HepG2 (cell line): Measurements from ENCODE around the gene OSER1. TPM values are rescaled to one million over a fixed set of nuclear protein-coding genes. Genes with fewer than 3 reads are reported as not detected.

Experiments
- AGO1 ChIP-seq: fragments of 200-400 bp; formaldehyde crosslinking; IDR thresholded peaks from 2 replicates; pipeline ENCODE4 v1.6.1; 2017; ENCODE audit warnings: mild to moderate bottlenecking, low read depth, low read length, moderate library complexity; ENCODE audit not compliant: poor library complexity, severe bottlenecking
- ATAD3A ChIP-seq: sonication (generic); formaldehyde crosslinking; IDR thresholded peaks from 2 replicates; pipeline ENCODE4 v1.4.0; 2020; ENCODE audit warnings: missing genetic modification reagents
- ATRX ChIP-seq: sonication (generic); formaldehyde crosslinking; IDR thresholded peaks from 2 replicates; pipeline ENCODE4 v1.4.0; 2020; ENCODE audit warnings: missing genetic modification reagents, borderline replicate concordance
- BRCA1 ChIP-seq: sonication (generic); formaldehyde crosslinking; IDR thresholded peaks from 2 replicates; pipeline ENCODE4 v1.4.0; 2020; ENCODE audit warnings: missing genetic modification reagents
- HOXA3 ChIP-seq: sonication (generic); formaldehyde crosslinking; IDR thresholded peaks from 2 replicates; pipeline ENCODE4 v1.5.0; 2020; ENCODE audit warnings: missing genetic modification reagents
- NFATC3 ChIP-seq: sonication (generic); formaldehyde crosslinking; IDR thresholded peaks from 2 replicates; pipeline ENCODE4 v1.5.1; 2020; ENCODE audit warnings: mild to moderate bottlenecking, missing genetic modification reagents
- NONO ChIP-seq, 2 experiments: fragments of 450-650 bp in 1 of 2; sonication (generic) in 1 of 2; formaldehyde crosslinking in 1 of 2; IDR thresholded peaks in 1 of 2; conservative IDR thresholded peaks in 1 of 2; 2 replicates each; pipeline versions ENCODE4 v1.6.1 to v1.8.0; 2017 to 2022; ENCODE audit warnings: mild to moderate bottlenecking in 1 of 2, missing genetic modification reagents in 1 of 2, moderate library complexity in 1 of 2
- NR1H2 ChIP-seq: sonication (generic); formaldehyde crosslinking; IDR thresholded peaks from 2 replicates; pipeline ENCODE4 v1.8.1; 2022; ENCODE audit warnings: low read depth, missing genetic modification reagents, borderline replicate concordance
- POGZ ChIP-seq: sonication (generic); formaldehyde crosslinking; IDR thresholded peaks from 2 replicates; pipeline ENCODE4 v1.4.0; 2020; ENCODE audit warnings: mild to moderate bottlenecking, missing genetic modification reagents
- SALL2 ChIP-seq: sonication (generic); formaldehyde crosslinking; IDR thresholded peaks from 2 replicates; pipeline ENCODE4 v1.8.1; 2023; ENCODE audit warnings: mild to moderate bottlenecking, missing genetic modification reagents, inconsistent platforms
- SCMH1 ChIP-seq: sonication (generic); formaldehyde crosslinking; IDR thresholded peaks from 2 replicates; pipeline ENCODE4 v1.9.0; 2021; ENCODE audit warnings: missing genetic modification reagents, mild to moderate bottlenecking, borderline replicate concordance
- SP2 ChIP-seq: sonication (generic); formaldehyde crosslinking; IDR thresholded peaks from 2 replicates; pipeline ENCODE4 v1.5.1; 2020; ENCODE audit warnings: mild to moderate bottlenecking, missing genetic modification reagents
- TAF1 ChIP-seq: sonication (generic); formaldehyde crosslinking; IDR thresholded peaks from 2 replicates; pipeline ENCODE4 v1.4.0; 2020; ENCODE audit warnings: missing genetic modification reagents
- TBX2 ChIP-seq: sonication (generic); formaldehyde crosslinking; IDR thresholded peaks from 2 replicates; pipeline ENCODE4 v1.5.0; 2020; ENCODE audit warnings: missing genetic modification reagents, mild to moderate bottlenecking, borderline replicate concordance
- ZBTB1 ChIP-seq: sonication (generic); formaldehyde crosslinking; IDR thresholded peaks from 2 replicates; pipeline ENCODE4 v1.4.0; 2020; ENCODE audit warnings: missing genetic modification reagents, borderline replicate concordance
- ZBTB7B ChIP-seq: sonication (generic); formaldehyde crosslinking; IDR thresholded peaks from 2 replicates; pipeline ENCODE4 v1.4.0; 2020; ENCODE audit warnings: missing genetic modification reagents
- ZEB1 ChIP-seq: IDR thresholded peaks from 2 replicates; pipeline ENCODE4 v1.6.1; 2012; ENCODE audit warnings: mild to moderate bottlenecking, low read depth, inconsistent platforms; ENCODE audit not compliant: insufficient replicate concordance
- ZMYM2 ChIP-seq: sonication (generic); formaldehyde crosslinking; IDR thresholded peaks from 2 replicates; pipeline ENCODE4 v1.8.0; 2022; ENCODE audit warnings: mild to moderate bottlenecking, missing genetic modification reagents
- ZNF12 ChIP-seq: sonication (generic); formaldehyde crosslinking; IDR thresholded peaks from 2 replicates; pipeline ENCODE4 v1.5.0; 2020; ENCODE audit warnings: missing genetic modification reagents
- ZNF280B ChIP-seq: sonication (generic); formaldehyde crosslinking; IDR thresholded peaks from 2 replicates; pipeline ENCODE4 v1.5.0; 2020; ENCODE audit warnings: missing genetic modification reagents, mild to moderate bottlenecking, borderline replicate concordance
- ZNF337 ChIP-seq: sonication (generic); formaldehyde crosslinking; IDR thresholded peaks from 2 replicates; pipeline ENCODE4 v1.5.1; 2020; ENCODE audit warnings: missing genetic modification reagents, low read depth, mild to moderate bottlenecking, borderline replicate concordance
- ZNF570 ChIP-seq: sonication (generic); formaldehyde crosslinking; IDR thresholded peaks from 2 replicates; pipeline ENCODE4 v1.4.0; 2020; ENCODE audit warnings: mild to moderate bottlenecking, missing genetic modification reagents, borderline replicate concordance
- ZNF577 ChIP-seq: sonication (generic); formaldehyde crosslinking; IDR thresholded peaks from 2 replicates; pipeline ENCODE4 v1.4.0; 2020; ENCODE audit warnings: mild to moderate bottlenecking, low read depth, missing genetic modification reagents, borderline replicate concordance
- ZNF605 ChIP-seq: sonication (generic); formaldehyde crosslinking; IDR thresholded peaks from 2 replicates; pipeline ENCODE4 v1.8.0; 2022; ENCODE audit warnings: mild to moderate bottlenecking, missing genetic modification reagents
- ZNF75D ChIP-seq: sonication (generic); formaldehyde crosslinking; IDR thresholded peaks from 2 replicates; pipeline ENCODE4 v1.8.1; 2023; ENCODE audit warnings: missing genetic modification reagents, mild to moderate bottlenecking, borderline replicate concordance
- ZNF883 ChIP-seq: sonication (generic); formaldehyde crosslinking; IDR thresholded peaks from 2 replicates; pipeline ENCODE4 v1.5.1; 2020; ENCODE audit warnings: mild to moderate bottlenecking, missing genetic modification reagents; ENCODE audit errors: not compliant biosample characterization
- polyA plus RNA-seq, 8 experiments: library from polyadenylated mRNA; depleted of rRNA in 3 of 8; stranded (reverse) in 7 of 8; unstranded in 1 of 8; fragments of >200 nt; fragmentation: Illumina TruSeq in 4 of 8; extraction: Trizol in 4 of 8; gene quantifications; 2 replicates each; pipeline versions ENCODE4 v1.2.1 to v1.2.3, GENCODE V29; 2011 to 2016; ENCODE audit warnings: low read depth in 4 of 8, missing spikeins in 1 of 8, mixed read lengths in 1 of 8; ENCODE audit not compliant: insufficient read depth in 1 of 8
- total RNA-seq, 5 experiments: library from RNA; depleted of rRNA; stranded (reverse); fragments of >200 nt; fragmentation: Illumina TruSeq; extraction: Trizol; gene quantifications; 2 replicates each; pipeline ENCODE4 v1.2.3, GENCODE V29; 2016; ENCODE audit warnings: low read depth in 1 of 5
- TF ChIP-seq, protein P1 (sequence below): sonication (generic); formaldehyde crosslinking; IDR thresholded peaks from 2 replicates; pipeline ENCODE4 v1.4.0; 2020; ENCODE audit warnings: missing genetic modification reagents

The OSER1 gene
- total and polyA plus RNA-seq, 2 of the 13 experiments (the other 11 are each of a cell fraction or from before 2014, with no cell fraction given), result 71.2 to 71.5 TPM

DNA sequence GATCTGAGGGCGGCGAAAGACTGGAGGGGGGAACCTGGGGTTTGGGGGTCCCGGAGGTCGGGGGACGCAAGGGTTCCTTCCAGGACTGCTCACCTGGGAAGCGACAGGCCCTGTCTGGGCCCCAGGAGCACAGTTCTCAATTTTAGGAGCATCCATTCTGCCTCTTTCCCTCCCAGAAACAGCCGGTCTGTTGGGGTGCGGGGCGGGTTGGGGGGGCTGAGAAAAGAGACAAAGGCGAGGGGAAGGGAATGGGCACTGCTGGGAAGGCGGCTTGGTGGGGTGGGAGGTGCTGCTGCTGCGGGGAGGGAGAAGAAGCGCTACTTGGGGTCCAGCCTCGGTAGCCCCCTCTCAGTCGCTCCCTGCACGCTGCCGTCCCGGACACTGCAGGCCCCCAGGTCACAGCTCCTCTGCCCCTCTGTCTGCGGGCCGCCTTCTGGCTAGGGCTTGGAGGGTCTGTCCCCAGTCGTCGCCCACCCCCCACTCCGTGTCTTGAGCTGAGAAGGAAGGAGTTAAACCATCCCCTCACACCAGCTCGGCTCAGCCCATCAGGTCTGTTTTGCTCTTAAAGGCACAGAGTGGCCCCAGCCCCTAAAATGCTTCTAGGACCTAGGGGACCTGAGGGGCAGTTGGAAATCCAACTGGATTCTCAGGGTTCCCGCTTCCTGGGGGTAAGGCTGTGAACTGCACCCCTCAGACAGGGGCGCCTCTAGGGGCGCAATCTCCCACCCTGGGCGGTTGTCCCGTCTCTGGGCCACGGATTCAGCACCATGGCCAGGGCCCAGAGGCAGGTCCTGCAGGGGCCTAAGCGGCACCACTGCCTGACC is 37.2 kb upstream of the OSER1 start (continued):
- TF ChIP-seq ZNF337 (CRISPR knock-in tag), result peak; percentile 98; the same call in 1 of the 2 replicates
- TF ChIP-seq ZNF12, result peak; percentile 95
- TF ChIP-seq SP2 (CRISPR knock-in tag), result no peak
- TF ChIP-seq NFATC3 (CRISPR knock-in tag), result peak; percentile 76; the same call in 1 of the 2 replicates
- 0 out of 2 replicates have a peak, but pooled peaks have one; percentile 71 for TF ChIP-seq ATRX (CRISPR knock-in tag)
- peak; percentile 84; the same call in 1 of the 2 replicates for TF ChIP-seq ZBTB1 (CRISPR knock-in tag)
- TF ChIP-seq, protein P1, sequence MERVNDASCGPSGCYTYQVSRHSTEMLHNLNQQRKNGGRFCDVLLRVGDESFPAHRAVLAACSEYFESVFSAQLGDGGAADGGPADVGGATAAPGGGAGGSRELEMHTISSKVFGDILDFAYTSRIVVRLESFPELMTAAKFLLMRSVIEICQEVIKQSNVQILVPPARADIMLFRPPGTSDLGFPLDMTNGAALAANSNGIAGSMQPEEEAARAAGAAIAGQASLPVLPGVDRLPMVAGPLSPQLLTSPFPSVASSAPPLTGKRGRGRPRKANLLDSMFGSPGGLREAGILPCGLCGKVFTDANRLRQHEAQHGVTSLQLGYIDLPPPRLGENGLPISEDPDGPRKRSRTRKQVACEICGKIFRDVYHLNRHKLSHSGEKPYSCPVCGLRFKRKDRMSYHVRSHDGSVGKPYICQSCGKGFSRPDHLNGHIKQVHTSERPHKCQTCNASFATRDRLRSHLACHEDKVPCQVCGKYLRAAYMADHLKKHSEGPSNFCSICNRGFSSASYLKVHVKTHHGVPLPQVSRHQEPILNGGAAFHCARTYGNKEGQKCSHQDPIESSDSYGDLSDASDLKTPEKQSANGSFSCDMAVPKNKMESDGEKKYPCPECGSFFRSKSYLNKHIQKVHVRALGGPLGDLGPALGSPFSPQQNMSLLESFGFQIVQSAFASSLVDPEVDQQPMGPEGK (CRISPR knock-in tag), result peak; percentile 77
- TF ChIP-seq ZNF577, result peak; percentile 96
- TF ChIP-seq HOXA3 (CRISPR knock-in tag), result peak; percentile 90
- TF ChIP-seq ZNF75D, result peak; percentile 95; the same call in 1 of the 2 replicates
- peak; percentile 93 for TF ChIP-seq ZBTB7B (CRISPR knock-in tag)
- TF ChIP-seq NONO (IDR thresholded peaks at IDR 0.05), result no peak
- TF ChIP-seq NONO (CRISPR knock-in tag; conservative IDR thresholded peaks at IDR 0.05), result no peak
- peak; percentile 98 for TF ChIP-seq ZNF570 (CRISPR knock-in tag)
- TF ChIP-seq SCMH1 (CRISPR knock-in tag), result no peak
- peak; percentile 94 for TF ChIP-seq ZNF883 (CRISPR knock-in tag)
- peak; percentile 98 for TF ChIP-seq ZNF280B (CRISPR knock-in tag)
- TF ChIP-seq ZEB1, result no peak
- TF ChIP-seq ZMYM2 (CRISPR knock-in tag), result no peak
- no peak for TF ChIP-seq ATAD3A (CRISPR knock-in tag)
- peak; percentile 42; the same call in 1 of the 2 replicates for TF ChIP-seq TAF1 (CRISPR knock-in tag)
- TF ChIP-seq TBX2, result peak; percentile 79
- peak; percentile 100 for TF ChIP-seq BRCA1 (CRISPR knock-in tag)
- TF ChIP-seq POGZ (CRISPR knock-in tag), result peak; percentile 56; the same call in 1 of the 2 replicates
- TF ChIP-seq AGO1, result no peak
- peak; percentile 96 for TF ChIP-seq NR1H2 (CRISPR knock-in tag)
- peak; percentile 98 for TF ChIP-seq ZNF605 (CRISPR knock-in tag)
- peak; percentile 97 for TF ChIP-seq SALL2 (CRISPR knock-in tag)
